CD14-positive monocyte (primary cell): ENCODE measurements around the gene AGBL1. TPM values are rescaled to one million over a fixed set of nuclear protein-coding genes. Genes with fewer than 3 reads are reported as not detected.
A peak's percentile ranks its signal among the peaks of the same experiment; 100 is the strongest.

Source experiments
- DNase-seq, 3 donors: peaks; one replicate each; pipeline ENCODE4 v3.0.0-alpha.2; 2011 to 2022
- H2AFZ ChIP-seq: 2 replicates; pipeline ENCODE4 v1.6.0; 2012; ENCODE audit warnings: mild to moderate bottlenecking, low read depth, low read length, inconsistent platforms; ENCODE audit not compliant: insufficient read depth, poor library complexity, severe bottlenecking
- H3K27ac ChIP-seq, 2 donors: 1 replicate in 1 of 2; 2 replicates in 1 of 2; pipeline ENCODE4 v1.5.1; 2012 to 2013; ENCODE audit warnings: low read length in 2 of 2, control low read depth in 1 of 2, inconsistent platforms in 1 of 2, low read depth in 1 of 2, mild to moderate bottlenecking in 1 of 2
- H3K27me3 ChIP-seq, 2 donors: one replicate each; pipeline versions ENCODE4 v1.6.0 to v1.6.1; 2011 to 2013; ENCODE audit warnings: low read length in 2 of 2; ENCODE audit not compliant: control insufficient read depth in 2 of 2, insufficient read depth in 2 of 2
- H3K36me3 ChIP-seq, 2 donors: replicated peaks in 1 of 2; 1 replicate in 1 of 2; 2 replicates in 1 of 2; pipeline versions ENCODE4 v1.5.1 to v1.6.1; 2012 to 2013; ENCODE audit warnings: low read length in 2 of 2, control low read depth in 1 of 2, inconsistent platforms in 1 of 2, mild to moderate bottlenecking in 1 of 2; ENCODE audit not compliant: insufficient read depth in 2 of 2, control insufficient read depth in 1 of 2
- H3K4me1 ChIP-seq, 2 donors: 1 replicate in 1 of 2; 2 replicates in 1 of 2; pipeline versions ENCODE4 v1.5.1 to v1.6.1; 2012 to 2013; ENCODE audit warnings: low read length in 2 of 2, control low read depth in 1 of 2, inconsistent platforms in 1 of 2, mild to moderate bottlenecking in 1 of 2, moderate library complexity in 1 of 2; ENCODE audit not compliant: insufficient read depth in 2 of 2, control insufficient read depth in 1 of 2
- H3K4me2 ChIP-seq: replicated peaks from 2 replicates; pipeline ENCODE3; 2012; ENCODE audit warnings: low read length, moderate library complexity, mild to moderate bottlenecking; ENCODE audit not compliant: poor library complexity, severe bottlenecking; ENCODE audit errors: extremely low read depth
- H3K4me3 ChIP-seq, 3 experiments: fragments of 200-600 bp in 1 of 3; sonication (generic) in 1 of 3; replicated peaks in 1 of 3; 1 replicate in 2 of 3; 2 replicates in 1 of 3; pipeline ENCODE4 v1.5.1; 2011 to 2013; ENCODE audit warnings: low read length in 3 of 3, mild to moderate bottlenecking in 3 of 3, control low read depth in 2 of 3, low read depth in 2 of 3, inconsistent platforms in 1 of 3, moderate library complexity in 1 of 3
- H3K79me2 ChIP-seq: 2 replicates; pipeline ENCODE4 v1.6.0; 2012; ENCODE audit warnings: mild to moderate bottlenecking, control low read depth, inconsistent platforms, low read length, moderate library complexity; ENCODE audit not compliant: insufficient read depth
- H3K9ac ChIP-seq: 2 replicates; pipeline ENCODE4 v1.6.0; 2017; ENCODE audit warnings: low read length, mild to moderate bottlenecking; ENCODE audit not compliant: insufficient read depth, poor library complexity, severe bottlenecking
- H3K9me3 ChIP-seq, 2 donors: replicated peaks in 1 of 2; 1 replicate in 1 of 2; 2 replicates in 1 of 2; pipeline versions ENCODE4 v1.5.1 to v1.6.1; 2012 to 2013; ENCODE audit warnings: low read length in 2 of 2, control low read depth in 1 of 2; ENCODE audit not compliant: control insufficient read depth in 1 of 2, insufficient read depth in 1 of 2
- H4K20me1 ChIP-seq: 2 replicates; pipeline ENCODE4 v1.6.0; 2012; ENCODE audit warnings: mild to moderate bottlenecking, low read length, control low read depth, moderate library complexity; ENCODE audit not compliant: insufficient read depth
- H3K27ac Mint-ChIP-seq, 7 donors: one replicate each; pipeline ENCODE4 v1.8.0; 2020; ENCODE audit warnings: mild to moderate bottlenecking in 7 of 7, mixed read lengths in 7 of 7, moderate library complexity in 6 of 7, inconsistent platforms in 2 of 7
- H3K27me3 Mint-ChIP-seq, 3 donors: one replicate each; pipeline ENCODE4 v1.8.0; 2021 to 2022; ENCODE audit warnings: low read depth in 3 of 3, mild to moderate bottlenecking in 3 of 3, mixed read lengths in 3 of 3, moderate library complexity in 3 of 3, inconsistent platforms in 1 of 3
- H3K36me3 Mint-ChIP-seq, 2 donors: one replicate each; pipeline ENCODE4 v1.8.0; 2020; ENCODE audit warnings: mixed read lengths in 2 of 2, inconsistent platforms in 1 of 2, mild to moderate bottlenecking in 1 of 2
- H3K4me1 Mint-ChIP-seq: one replicate; pipeline ENCODE4 v1.8.0; 2020; ENCODE audit warnings: mild to moderate bottlenecking, mixed read lengths
- H3K4me3 Mint-ChIP-seq, 2 donors: one replicate each; pipeline ENCODE4 v1.8.0; 2020; ENCODE audit warnings: mild to moderate bottlenecking in 2 of 2, mixed read lengths in 2 of 2, moderate library complexity in 1 of 2
- H3K9me3 Mint-ChIP-seq, 7 donors: one replicate each; pipeline ENCODE4 v1.8.0; 2020 to 2022; ENCODE audit warnings: mixed read lengths in 7 of 7, mild to moderate bottlenecking in 6 of 7, moderate library complexity in 6 of 7, inconsistent platforms in 2 of 7
- CTCF ChIP-seq: fragments of 200-600 bp; IDR thresholded peaks from one replicate; pipeline ENCODE4 v1.8.0; 2022; ENCODE audit warnings: antibody characterized with exemption, mild to moderate bottlenecking
- WGBS: methylation state at CpG from one replicate; pipeline ENCODE4 v1.1.5; 2013; ENCODE audit warnings: missing lambda C conversion rate; ENCODE audit not compliant: insufficient coverage; 5-methylcytosine and 5-hydroxymethylcytosine counted together
- intact Hi-C, 2 donors: fragments of 100-400 bp; cut with micrococcal nuclease; formaldehyde crosslinking; loops; one replicate each; pipeline versions ENCODE4 v1.15.0 to v1.15.1; 2023
- polyA plus RNA-seq, 3 donors: library from polyadenylated mRNA; depleted of rRNA in 1 of 3; unstranded in 2 of 3; stranded (reverse) in 1 of 3; fragments of 300-500 nt in 2 of 3; fragments of >200 nt in 1 of 3; fragmentation: Illumina TruSeq in 2 of 3; gene quantifications; 1 replicate in 2 of 3; 2 replicates in 1 of 3; pipeline ENCODE4 v1.2.3, GENCODE V29; 2012 to 2021

Gene AGBL1
- polyA plus RNA-seq, 3 donors: not detected

GRCh38 chr15:86362555-86362954 lies 282.9 kb downstream of the AGBL1 start:
- H3K4me2 ChIP-seq: no peak overlapping the region
- H3K4me3 Mint-ChIP-seq: no peak overlapping the region

GRCh38 chr15:86373147-86373546 lies 293.5 kb downstream of the AGBL1 start:
- no peak for TF ChIP-seq CTCF
- H3K27ac Mint-ChIP-seq: peak overlapping the region in 1 of 7 donors; percentile 15
- Histone ChIP-seq H3K27ac (no peak overlapping the region), H3K4me2 (no peak overlapping the region), H3K79me2 (no peaks in the 10 kb centered on the region), H2AFZ (no peak overlapping the region), H3K36me3 (no peaks in the 10 kb centered on the region), H3K9me3 (peaks cover 0 to 20% of the 10 kb centered on the region in 2 donors), H4K20me1 (no peaks in the 10 kb centered on the region), H3K27me3 (no peaks in the 10 kb centered on the region), H3K9ac (no peak overlapping the region), H3K4me1 (no peaks in the 10 kb centered on the region), H3K4me3 (no peak overlapping the region)
- H3K36me3 Mint-ChIP-seq: no peaks in the 10 kb centered on the region
- no peak overlapping the region for H3K4me3 Mint-ChIP-seq
- DNase-seq: no peak
- peaks cover under 1 to 8% (median 5%) of the 10 kb centered on the region in 7 donors for H3K9me3 Mint-ChIP-seq
- intact Hi-C loops: no loop called here
- H3K4me1 Mint-ChIP-seq: no peaks in the 10 kb centered on the region
- WGBS: no CpG with 5 or more reads among the region's 1 CpG
- peaks cover 0 to 1% (median under 1%) of the 10 kb centered on the region in 3 donors for H3K27me3 Mint-ChIP-seq

More at GRCh38 chr15:86362555-86362954, 282.9 kb downstream of the AGBL1 start:
- Mint-ChIP-seq H3K27me3 (no peaks in the 10 kb centered on the region), H3K4me1 (no peaks in the 10 kb centered on the region), H3K27ac (no peak overlapping the region), H3K36me3 (no peaks in the 10 kb centered on the region), H3K9me3 (peaks cover 0 to 15% (median 8%) of the 10 kb centered on the region in 7 donors)
- H3K4me1 ChIP-seq: no peaks in the 10 kb centered on the region
- no peak for TF ChIP-seq CTCF
- H3K27me3 ChIP-seq: no peaks in the 10 kb centered on the region
- no peak overlapping the region for H3K4me3 ChIP-seq
- no peaks in the 10 kb centered on the region for H3K79me2 ChIP-seq
- H2AFZ ChIP-seq: no peak overlapping the region
- H4K20me1 ChIP-seq: no peaks in the 10 kb centered on the region
- no peak overlapping the region for H3K9ac ChIP-seq
- H3K36me3 ChIP-seq: no peaks in the 10 kb centered on the region
- H3K9me3 ChIP-seq: peaks cover 11 to 14% of the 10 kb centered on the region in 2 donors
- no peak overlapping the region for H3K27ac ChIP-seq
- DNase-seq: no peak
- intact Hi-C loops: no loop called here
